Left colon (tissue), 2 donors: ENCODE results near the gene CA5A. TPM values are rescaled to one million over a fixed set of nuclear protein-coding genes. Genes with fewer than 3 reads are reported as not detected.

ENCODE experiments used
- total RNA-seq, 2 donors: library from RNA; stranded (reverse); fragmentation: NEBNext Ultra II Directional; extraction: Animal tissue kit (Norgen Biotek cat#: 25700); gene quantifications; one replicate each; pipeline ENCODE4 v1.2.1, GENCODE V29; 2021
- donor health status: DM: no; HTN: no; CAD: no.
- donor health status: DM: yes; HTN: yes; CAD: no.

CA5A gene
- total RNA-seq, 2 donors from 2014 or later, result not detected

Other genes with a start within 250 kb of the CA5A start
- gene KLHDC4, start 170.5 kb downstream of the CA5A start, total RNA-seq, result 100 to 1,000 TPM in 1 of 2 donors, 10 to 100 TPM in 1; 28.7 to 118 TPM
- gene SLC7A5, start 67.0 kb downstream of the CA5A start, total RNA-seq, result 10 to 100 TPM in 1 of 2 donors, 1 to 10 TPM in 1; 3.6 to 11.2 TPM
- 10 to 100 TPM; 19.5 to 20.2 TPM for gene BANP, start 14.9 kb upstream of the CA5A start, total RNA-seq